AG09319 (cell line): ENCODE measurements around the gene TTC39B.
"Not testable (repeated sequence)": the region's sequence is repeated elsewhere in the genome, so short reads cannot be mapped to it uniquely, and the experiment has no call there.

Source experiments
- DNase-seq: peaks from one replicate; pipeline ENCODE4 v3.0.0-alpha.2; 2010; ENCODE audit warnings: low read depth; ENCODE audit errors: extremely low read depth
- TF ChIP-seq, protein P1 (sequence below): IDR thresholded peaks from 2 replicates; pipeline ENCODE4 v1.5.1; 2011; ENCODE audit warnings: low read depth, mild to moderate bottlenecking, inconsistent platforms, low read length, moderate library complexity

TTC39B gene

GRCh38 chr9:15344191-15344590 lies 37.2 kb upstream of the TTC39B start:
- no peak for DNase-seq
- TF ChIP-seq, protein P1, sequence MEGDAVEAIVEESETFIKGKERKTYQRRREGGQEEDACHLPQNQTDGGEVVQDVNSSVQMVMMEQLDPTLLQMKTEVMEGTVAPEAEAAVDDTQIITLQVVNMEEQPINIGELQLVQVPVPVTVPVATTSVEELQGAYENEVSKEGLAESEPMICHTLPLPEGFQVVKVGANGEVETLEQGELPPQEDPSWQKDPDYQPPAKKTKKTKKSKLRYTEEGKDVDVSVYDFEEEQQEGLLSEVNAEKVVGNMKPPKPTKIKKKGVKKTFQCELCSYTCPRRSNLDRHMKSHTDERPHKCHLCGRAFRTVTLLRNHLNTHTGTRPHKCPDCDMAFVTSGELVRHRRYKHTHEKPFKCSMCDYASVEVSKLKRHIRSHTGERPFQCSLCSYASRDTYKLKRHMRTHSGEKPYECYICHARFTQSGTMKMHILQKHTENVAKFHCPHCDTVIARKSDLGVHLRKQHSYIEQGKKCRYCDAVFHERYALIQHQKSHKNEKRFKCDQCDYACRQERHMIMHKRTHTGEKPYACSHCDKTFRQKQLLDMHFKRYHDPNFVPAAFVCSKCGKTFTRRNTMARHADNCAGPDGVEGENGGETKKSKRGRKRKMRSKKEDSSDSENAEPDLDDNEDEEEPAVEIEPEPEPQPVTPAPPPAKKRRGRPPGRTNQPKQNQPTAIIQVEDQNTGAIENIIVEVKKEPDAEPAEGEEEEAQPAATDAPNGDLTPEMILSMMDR = no peak

DNA sequence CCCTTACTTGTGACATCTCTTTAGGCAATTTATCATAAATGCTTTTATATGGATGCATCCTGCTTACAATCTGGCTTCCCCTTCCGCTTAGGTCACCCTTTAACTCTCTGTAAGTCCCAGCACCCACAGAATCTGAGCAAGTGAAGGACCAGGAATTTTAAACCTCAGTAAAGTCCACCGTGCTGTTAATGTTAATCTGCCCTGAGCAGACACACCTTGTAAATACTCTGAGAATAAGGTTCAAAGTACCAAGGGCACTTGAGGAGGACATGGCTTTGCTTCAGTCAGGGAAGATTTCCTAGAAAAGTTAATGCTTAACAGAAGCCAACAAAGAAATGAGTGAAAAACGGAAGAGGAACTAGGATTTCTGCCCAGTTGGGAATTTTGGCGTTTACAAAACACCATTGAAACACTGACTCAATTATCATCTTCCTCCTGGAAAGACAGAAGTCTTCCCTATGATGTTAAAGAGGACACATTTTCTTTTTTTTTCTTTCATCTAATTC lies 26.4 kb upstream of the TTC39B start:
- TF ChIP-seq, protein P1 = no peak
- no peak for DNase-seq

DNA sequence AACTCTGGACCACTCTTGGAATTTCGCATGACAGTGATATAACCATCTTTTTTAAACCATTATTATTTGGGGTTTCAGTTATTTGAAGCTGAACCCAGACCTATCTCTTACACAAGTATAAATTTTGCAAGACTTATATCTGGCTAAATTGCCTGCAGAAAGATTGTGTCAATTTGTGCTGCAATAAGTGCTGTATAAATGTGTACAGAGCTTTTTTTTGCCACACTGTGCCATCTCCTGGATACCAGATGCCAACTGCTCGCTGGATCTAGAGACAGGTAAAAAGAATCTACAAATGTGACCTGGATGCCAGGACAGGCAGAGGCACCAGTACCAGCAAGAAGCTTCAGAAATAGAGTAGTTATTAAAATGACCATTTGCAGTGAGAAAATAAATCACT lies 25.9 kb upstream of the TTC39B start:
- DNase-seq = no peak
- TF ChIP-seq, protein P1 = no peak

DNA sequence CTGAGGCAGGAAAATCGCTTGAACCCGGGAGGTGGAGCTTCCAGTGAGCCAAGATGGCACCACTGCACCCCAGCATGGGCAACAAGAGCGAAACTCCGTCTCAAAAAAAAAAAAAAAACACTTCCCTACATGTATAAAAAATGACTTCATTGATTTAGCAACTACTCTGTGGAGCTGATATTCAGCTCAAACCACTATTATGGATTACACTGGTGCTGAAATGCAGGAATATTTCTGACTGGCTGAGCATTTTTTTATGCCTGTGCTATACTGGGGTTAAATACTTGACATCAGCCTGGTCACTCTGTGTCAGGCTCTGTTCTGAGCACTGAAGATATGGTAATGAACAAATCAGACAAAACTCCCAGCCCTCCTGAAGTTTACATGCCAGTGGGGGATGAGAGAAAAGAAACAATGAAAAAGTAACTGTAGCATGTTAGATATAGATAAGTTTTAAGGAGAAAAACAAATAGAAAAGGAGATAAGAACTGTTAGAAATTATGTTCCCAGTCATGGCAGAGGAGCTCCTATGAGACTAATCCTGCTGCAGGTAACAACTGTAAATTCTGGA lies 22.6 kb upstream of the TTC39B start:
- DNase-seq = no peak
- TF ChIP-seq, protein P1 = no peak

DNA sequence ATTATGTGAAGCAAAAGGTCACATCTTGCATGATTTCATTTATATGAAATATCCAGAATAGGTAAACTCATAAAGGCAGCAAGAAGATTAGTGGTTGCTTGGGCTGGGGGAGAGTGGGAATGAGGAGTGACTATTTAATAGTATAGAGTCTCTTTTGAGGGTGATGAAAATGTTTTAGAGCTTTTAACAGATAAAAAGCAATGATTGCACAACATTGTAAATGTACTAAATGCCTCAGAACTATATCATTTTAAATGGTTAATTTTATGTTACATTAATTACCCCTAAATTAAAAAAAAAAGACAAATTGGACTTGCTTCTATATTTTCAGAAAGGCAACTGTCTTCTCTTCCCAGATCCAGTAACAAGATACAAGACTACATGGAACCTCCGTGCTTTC lies 21.9 kb upstream of the TTC39B start:
- no peak for DNase-seq
- TF ChIP-seq, protein P1 = no peak

GRCh38 chr9:15322695-15323094 lies 15.7 kb upstream of the TTC39B start:
- DNase-seq = not testable (repeated sequence)

- DNase-seq = not testable (repeated sequence)
Measured at GRCh38 chr9:15319661-15320060, 12.6 kb upstream of the TTC39B start.

DNA sequence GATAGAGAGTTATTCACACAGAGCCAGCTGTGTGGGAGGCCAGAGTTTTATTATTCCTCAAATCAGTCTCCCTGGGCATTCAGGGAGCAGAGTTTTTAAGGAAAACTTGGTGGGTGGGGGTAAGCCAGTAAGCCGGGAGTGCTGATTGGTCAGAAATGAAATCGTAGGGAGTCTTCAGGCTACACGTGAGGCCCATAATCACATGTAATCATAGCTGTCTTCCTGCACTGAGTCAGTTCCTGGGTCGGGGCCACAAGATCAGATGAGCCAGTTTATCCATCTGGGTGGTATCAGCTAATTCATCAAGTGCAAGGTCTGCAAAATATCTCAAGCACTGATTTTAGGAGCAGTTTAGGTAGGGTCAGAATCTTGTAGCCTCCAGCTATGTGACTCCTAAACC lies 10.8 kb upstream of the TTC39B start:
- no peak for DNase-seq
- TF ChIP-seq, protein P1 = no peak
